Measurements from ENCODE around the gene VGLL4.
"Not testable (repeated sequence)": the region's sequence is repeated elsewhere in the genome, so short reads cannot be mapped to it uniquely, and the experiment has no call there.

Gene VGLL4

GRCh38 chr3:11643605-11644087 lies at the start of gene VGLL4:
TSS of gene VGLL4 (minus strand) at chr3:11643915. CDS start at chr3:11643518, 397 bp downstream.
- peak; percentile 57 to 59 for DNase-seq

- DNase-seq, result no peak
Measured at GRCh38 chr3:11692532-11692813, 48.8 kb upstream of the VGLL4 start.

- DNase-seq, result no peak
Measured at GRCh38 chr3:11691767-11692531, 48.2 kb upstream of the VGLL4 start.

GRCh38 chr3:11690863-11691766 lies 47.4 kb upstream of the VGLL4 start:
- DNase-seq, result no peak

GRCh38 chr3:11689749-11690148 lies 46.0 kb upstream of the VGLL4 start:
- DNase-seq, result no peak

GRCh38 chr3:11684980-11685379 lies 41.3 kb upstream of the VGLL4 start:
- not testable (repeated sequence) for DNase-seq

GRCh38 chr3:11680509-11680908 lies 36.8 kb upstream of the VGLL4 start:
- no peak for DNase-seq

GRCh38 chr3:11679964-11680363 lies 36.2 kb upstream of the VGLL4 start:
- no peak for DNase-seq

- DNase-seq, result no peak
Measured at GRCh38 chr3:11672363-11672762, 28.6 kb upstream of the VGLL4 start.

- DNase-seq, result no peak
Measured at GRCh38 chr3:11671648-11672100, 28.0 kb upstream of the VGLL4 start.

GRCh38 chr3:11668243-11669235 lies 24.8 kb upstream of the VGLL4 start:
- no peak for DNase-seq

GRCh38 chr3:11665331-11665730 lies 21.6 kb upstream of the VGLL4 start:
- no peak for DNase-seq

- no peak for DNase-seq
Measured at GRCh38 chr3:11662392-11662990, 18.8 kb upstream of the VGLL4 start.

GRCh38 chr3:11661827-11662226 lies 18.1 kb upstream of the VGLL4 start:
- no peak for DNase-seq

GRCh38 chr3:11661052-11661656 lies 17.4 kb upstream of the VGLL4 start:
- DNase-seq, result no peak

GRCh38 chr3:11660242-11660641 lies 16.5 kb upstream of the VGLL4 start:
- DNase-seq, result no peak

- DNase-seq, result no peak
Measured at GRCh38 chr3:11658180-11658579, 14.5 kb upstream of the VGLL4 start.

GRCh38 chr3:11655196-11655928 lies 11.6 kb upstream of the VGLL4 start:
- DNase-seq, result no peak

GRCh38 chr3:11654166-11654565 lies 10.5 kb upstream of the VGLL4 start:
- no peak for DNase-seq

GRCh38 chr3:11653298-11654055 lies 9.8 kb upstream of the VGLL4 start:
- no peak for DNase-seq

Data from activated CD4-positive, alpha-beta T cell treated with anti-CD3 and anti-CD28 coated beads for 4 hours (primary cell).